NCI-H1694 treated with DMSO at 0.1 percent for 48 hours (cell line): ENCODE measurements around the gene TAL2.

ENCODE experiments used
- DNase-seq: peaks from one replicate; lab custom pipeline; 2025; lab: John Stamatoyannopoulos, UW

TAL2 gene

GRCh38 chr9:105662184-105663104 is at the start of gene TAL2:
TSS of gene TAL2 (plus strand) at chr9:105662457. CDS start at chr9:105662497, 40 bp downstream.
- DNase-seq, result no peak

DNA sequence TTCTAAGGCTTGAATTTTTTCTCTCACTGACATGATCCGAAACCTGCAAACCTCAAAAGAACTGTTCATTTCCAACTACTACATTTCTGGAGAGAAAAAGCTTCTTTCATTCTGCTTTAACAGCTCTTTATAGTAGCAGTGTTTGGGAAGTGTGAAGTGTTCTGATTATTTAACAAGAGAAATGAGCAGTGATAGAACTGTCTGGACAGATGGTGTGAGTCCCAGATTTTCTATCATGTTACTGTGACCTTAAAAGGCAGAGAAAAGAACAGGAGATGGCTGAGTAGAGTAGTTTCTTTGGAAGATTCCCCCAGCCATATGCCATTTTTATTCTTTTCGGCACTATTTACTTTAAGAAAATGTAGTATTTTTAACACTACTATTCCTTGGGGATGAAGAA is 41.3 kb upstream of the TAL2 start:
- no peak for DNase-seq

GRCh38 chr9:105625088-105625487 is 37.2 kb upstream of the TAL2 start:
- no peak for DNase-seq

GRCh38 chr9:105632807-105633206 is 29.4 kb upstream of the TAL2 start:
- no peak for DNase-seq

- no peak for DNase-seq
These were observed 28.8 kb upstream of the TAL2 start for GRCh38 chr9:105633411-105633810.

- DNase-seq, result no peak
These were observed 25.9 kb upstream of the TAL2 start for GRCh38 chr9:105636331-105636730.

DNA sequence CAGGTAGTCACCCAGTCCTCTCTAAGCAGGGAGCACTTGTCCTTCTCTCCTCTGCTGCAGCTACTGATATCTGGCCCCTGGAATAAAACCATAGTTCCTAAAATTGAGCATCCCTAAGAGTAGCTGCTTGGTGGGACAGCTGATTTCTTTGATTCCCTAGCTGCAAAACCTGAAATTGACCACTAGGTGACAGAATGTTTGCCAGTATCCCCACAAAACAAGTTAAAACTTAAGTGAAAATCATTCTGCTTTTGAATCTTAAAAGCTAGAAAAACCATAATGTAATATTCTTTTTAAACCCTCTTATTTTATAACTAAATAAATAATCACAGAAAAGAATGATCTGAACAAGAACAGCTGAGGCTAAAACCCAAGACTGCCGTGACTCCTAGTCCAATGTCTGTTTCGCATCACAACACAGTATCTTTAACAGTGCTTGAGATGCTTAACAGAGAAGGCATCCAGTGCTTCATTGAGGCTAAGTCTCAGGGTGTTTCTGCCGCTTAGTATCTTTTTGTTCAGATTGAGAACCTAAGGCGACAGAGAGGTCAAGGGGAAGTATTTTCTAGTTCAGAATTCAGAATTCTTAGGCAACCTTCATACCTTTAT is 24.4 kb upstream of the TAL2 start:
- DNase-seq, result no peak

DNA sequence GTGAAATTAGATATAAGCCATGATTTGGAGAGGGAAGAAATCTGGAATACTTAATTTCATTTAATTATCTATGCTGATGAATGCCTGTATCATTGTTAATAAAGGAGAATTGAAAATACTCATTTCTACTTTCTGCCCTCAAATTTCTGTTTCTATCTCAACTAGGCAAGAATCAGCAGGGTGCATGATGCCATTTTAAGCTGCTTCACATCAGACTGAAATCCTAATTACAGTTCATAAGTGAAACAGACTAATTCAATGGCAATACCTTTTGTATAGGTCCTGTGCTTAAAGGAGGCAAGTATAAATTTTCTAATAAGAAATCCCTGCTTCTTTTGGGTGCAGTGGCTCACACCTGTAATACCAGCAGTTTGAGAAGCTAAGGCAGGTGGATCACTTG is 22.3 kb upstream of the TAL2 start:
- no peak for DNase-seq

DNA sequence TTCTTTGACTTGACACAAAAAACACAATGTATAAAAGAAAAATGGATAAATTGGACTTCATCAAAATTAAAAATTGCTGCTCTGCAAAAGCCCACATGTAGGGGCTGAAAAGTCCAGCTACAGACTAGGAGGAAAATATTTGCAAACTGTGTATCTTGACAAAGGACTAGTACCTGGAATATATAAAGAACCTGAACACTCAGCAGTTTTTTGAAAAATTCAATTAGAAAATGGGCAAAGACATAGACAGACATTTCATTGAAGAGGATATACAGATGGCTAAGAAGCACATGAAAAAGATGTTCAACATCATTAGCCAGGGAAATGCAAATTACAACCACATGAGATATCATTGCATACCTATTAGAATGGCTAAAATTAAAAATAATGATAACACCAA is 18.5 kb upstream of the TAL2 start:
- no peak for DNase-seq

DNA sequence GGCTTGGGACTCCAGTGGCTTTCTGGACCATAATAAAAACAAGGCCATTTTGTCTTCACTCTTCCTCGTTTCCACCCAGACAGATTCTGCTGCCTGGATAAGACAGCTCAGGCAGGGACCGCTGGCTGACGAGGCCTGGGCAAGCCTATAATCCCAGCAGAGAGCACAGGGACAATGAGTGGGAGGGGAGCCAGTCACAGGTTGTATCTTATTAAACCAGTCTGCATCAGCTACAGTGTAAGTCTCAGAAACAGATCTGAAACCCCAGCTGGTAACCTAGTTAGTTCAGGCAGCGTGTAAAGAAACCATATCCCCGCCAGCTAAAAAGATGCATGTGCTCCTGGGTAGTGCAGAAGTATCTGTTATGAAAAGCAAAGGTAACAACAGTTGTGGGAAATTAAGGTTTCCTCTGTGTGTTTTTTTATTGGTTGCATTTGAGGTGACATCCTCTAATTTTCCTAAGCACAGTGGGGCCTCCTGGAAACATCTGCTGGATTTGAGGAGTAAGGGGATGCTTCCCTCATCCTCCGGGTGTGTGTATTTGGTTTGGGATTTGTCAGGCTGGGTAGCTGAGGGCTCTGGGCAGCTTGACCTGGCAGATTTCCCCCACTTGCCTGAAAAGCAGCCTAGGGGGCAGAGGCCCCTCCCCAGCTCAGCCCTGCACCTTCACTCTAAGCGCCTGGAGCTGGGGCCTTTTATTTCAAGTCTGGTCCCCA is 15.2 kb upstream of the TAL2 start:
- no peak for DNase-seq

DNA sequence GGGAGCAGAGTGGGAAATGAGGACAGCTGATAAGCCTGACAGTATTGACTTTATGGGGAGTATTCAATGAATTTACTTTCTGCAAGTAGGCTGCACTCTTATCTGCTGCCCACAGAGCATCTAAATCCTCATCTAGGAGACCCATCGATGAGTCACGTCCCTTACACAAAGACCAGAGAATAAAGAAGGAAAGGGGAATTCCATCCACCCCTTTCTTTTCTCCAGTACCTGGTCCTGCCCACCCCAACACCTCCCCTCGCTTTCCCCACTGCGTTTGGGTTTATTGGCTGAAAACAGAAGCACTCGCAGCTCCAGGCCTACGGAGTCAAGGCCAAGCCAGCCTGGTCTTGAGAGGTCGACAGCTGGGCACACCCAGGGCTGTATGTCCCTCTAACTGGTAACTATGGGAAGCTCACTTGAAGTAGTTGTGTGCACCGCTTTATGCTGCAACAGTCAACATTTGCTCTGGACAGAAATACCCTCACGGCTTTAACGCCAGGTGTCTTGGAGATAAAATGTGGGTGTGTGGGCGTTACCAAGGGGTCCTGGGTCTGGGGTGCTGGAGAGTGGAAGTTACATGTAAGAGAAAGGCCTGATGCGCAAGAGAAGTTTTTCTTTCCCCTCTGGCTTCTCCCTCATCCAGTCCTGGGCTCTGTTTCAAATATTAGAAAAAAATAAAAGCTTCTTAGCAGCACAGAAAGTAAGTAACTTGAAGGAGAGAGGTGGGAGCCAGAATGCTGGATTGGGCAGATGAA is 14.5 kb upstream of the TAL2 start:
- DNase-seq, result no peak

GRCh38 chr9:105651806-105652205 is 10.5 kb upstream of the TAL2 start:
- no peak for DNase-seq

- DNase-seq, result no peak
These were observed 5.9 kb upstream of the TAL2 start for GRCh38 chr9:105656131-105656921.

DNA sequence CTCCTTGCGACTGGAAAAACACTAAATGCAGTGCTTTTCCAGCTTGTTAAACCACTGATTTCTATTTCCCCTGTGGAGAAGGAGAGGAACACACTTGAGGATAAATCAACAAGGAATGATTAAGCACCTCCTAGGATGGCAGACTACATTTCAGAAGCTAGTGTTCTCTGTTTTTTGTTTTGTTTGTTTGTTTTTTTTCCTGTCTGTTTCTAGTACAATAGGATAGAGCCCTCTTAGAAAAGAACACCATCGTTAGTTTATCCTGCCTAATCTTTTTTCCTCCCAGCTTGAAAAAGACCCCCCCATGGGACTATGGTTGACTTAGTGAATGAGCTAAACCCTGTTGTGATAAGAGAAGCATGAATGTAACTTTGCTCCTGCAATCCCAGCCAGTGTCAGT is 3.9 kb upstream of the TAL2 start:
- no peak for DNase-seq

GRCh38 chr9:105661011-105661410 is 1.2 kb upstream of the TAL2 start:
- DNase-seq, result no peak

GRCh38 chr9:105663914-105664313 is 1.7 kb downstream of the TAL2 start:
- DNase-seq, result no peak

DNA sequence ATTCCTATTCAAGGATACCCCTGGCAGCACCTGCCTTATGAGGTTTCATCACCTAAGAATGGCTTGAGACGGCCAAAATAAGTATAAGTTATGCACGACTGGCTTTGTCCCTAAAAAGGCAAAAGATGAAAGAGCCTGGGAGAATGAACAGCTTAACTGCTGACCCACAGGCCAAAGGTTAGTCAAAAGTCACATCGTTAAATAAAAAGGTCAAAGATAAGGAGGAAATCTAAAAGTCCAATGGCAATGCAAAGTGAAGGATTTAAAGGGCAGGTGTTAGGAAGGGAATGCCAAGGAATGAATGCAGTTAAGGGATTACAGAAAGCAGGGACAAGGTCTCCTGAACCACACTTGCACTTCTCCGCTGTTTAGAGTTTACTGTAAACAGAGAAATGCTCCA is 5.6 kb downstream of the TAL2 start:
- DNase-seq, result no peak

GRCh38 chr9:105670315-105670714 is 8.1 kb downstream of the TAL2 start:
- no peak for DNase-seq

- DNase-seq, result peak; percentile 3
These were observed 8.5 kb downstream of the TAL2 start for GRCh38 chr9:105670775-105671174.

DNA sequence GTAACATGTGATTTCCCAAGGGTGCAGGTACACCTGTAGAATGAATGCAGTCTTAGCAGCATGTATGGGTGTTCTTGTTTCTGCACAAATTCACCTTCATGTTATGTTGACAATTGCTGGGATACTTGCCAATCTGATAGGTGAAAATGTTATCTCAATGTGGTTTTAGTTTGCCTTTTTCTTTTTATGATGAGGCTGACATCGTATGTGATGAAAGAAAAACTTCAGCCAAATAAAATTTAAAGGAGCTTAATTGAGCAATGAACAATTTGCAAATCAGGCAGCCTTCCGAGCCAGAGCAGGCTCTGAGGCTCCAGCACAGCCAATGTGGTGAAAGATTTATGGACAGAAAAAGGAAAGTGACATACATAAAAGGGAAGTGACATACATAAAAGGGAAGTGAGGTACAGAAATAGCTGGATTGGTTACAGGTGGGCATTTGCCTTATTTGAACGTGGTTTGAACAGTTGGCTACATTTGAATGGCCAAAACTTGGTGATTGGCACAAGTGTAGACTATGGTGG is 10.5 kb downstream of the TAL2 start:
- no peak for DNase-seq

DNA sequence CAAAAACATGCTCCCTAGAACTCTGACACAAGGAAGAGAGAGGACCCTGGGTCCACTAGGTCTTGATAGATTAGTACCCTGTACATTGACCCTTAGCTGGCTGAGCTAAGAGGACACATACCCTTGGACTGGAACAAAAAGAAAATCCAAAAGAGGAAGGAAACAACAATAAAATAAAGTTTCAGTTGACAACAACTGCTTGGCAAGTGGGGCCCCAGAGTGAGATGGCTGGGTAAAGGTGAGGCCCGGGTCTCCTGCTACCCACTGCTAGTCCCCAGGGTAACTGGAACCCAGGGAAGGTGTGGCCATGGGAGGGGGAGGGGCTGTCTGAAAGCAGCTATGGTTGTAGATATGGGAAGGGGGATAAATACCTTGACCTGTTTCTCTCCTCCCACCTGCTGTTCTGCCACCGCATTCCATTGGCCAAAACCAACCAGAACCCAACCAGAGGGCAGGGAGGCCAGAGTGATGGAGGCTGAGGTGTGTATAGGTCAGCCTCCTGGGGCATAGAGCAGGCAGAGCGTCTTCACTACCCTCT is 11.7 kb downstream of the TAL2 start:
- DNase-seq, result no peak
